ENCODE data around the gene CFAP61.

- no peak for TF ChIP-seq POLR2AphosphoS5 (IDR thresholded peaks at IDR 0.05; ENCODE audit: low read depth, low read length)
- TF ChIP-seq CTCF (IDR thresholded peaks at IDR 0.05) = no peak
- TF ChIP-seq TCF7L2 (IDR thresholded peaks at IDR 0.05; ENCODE audit: low read depth, low read length) = no peak
Measured at GRCh38 chr20:20275636-20276035, 223.3 kb downstream of the CFAP61 start.
